SIG-M5 treated with dmso at 0.1 percent for 504 hours (cell line): ENCODE measurements around the gene PHRF1.

Source experiments
- DNase-seq: peaks from one replicate; lab custom pipeline; 2025; ENCODE audit not compliant: unreplicated experiment; lab: John Stamatoyannopoulos, UW

Gene PHRF1

GRCh38 chr11:614021-614622, 37.9 kb downstream of the PHRF1 start:
- no peak for DNase-seq

GRCh38 chr11:614623-615503, 38.6 kb downstream of the PHRF1 start:
- DNase-seq: no peak

- DNase-seq: peak; percentile 92
Measured at GRCh38 chr11:615504-616319, 39.4 kb downstream of the PHRF1 start, which contains the start of gene IRF7. IRF7 (minus strand) TSS chr11:615950; CDS start chr11:615364, 586 bp downstream.

GRCh38 chr11:616320-617198, 40.3 kb downstream of the PHRF1 start:
- DNase-seq: no peak

- no peak for DNase-seq
Measured at GRCh38 chr11:617199-617911, 41.1 kb downstream of the PHRF1 start.

GRCh38 chr11:617912-618682, 41.8 kb downstream of the PHRF1 start:
- no peak for DNase-seq

GRCh38 chr11:618856-619627, 42.8 kb downstream of the PHRF1 start:
- DNase-seq: no peak

GRCh38 chr11:619628-620050, 43.4 kb downstream of the PHRF1 start:
- DNase-seq: no peak

- no peak for DNase-seq
Measured at GRCh38 chr11:620201-620600, 43.9 kb downstream of the PHRF1 start.

GRCh38 chr11:620935-621814, 44.9 kb downstream of the PHRF1 start:
- no peak for DNase-seq

GRCh38 chr11:621838-622237, 45.6 kb downstream of the PHRF1 start:
- DNase-seq: no peak

GRCh38 chr11:623349-623869, 47.1 kb downstream of the PHRF1 start:
- DNase-seq: no peak

- no peak for DNase-seq
Measured at GRCh38 chr11:623999-624704, 47.9 kb downstream of the PHRF1 start.

GRCh38 chr11:624705-625635, 48.7 kb downstream of the PHRF1 start, which contains the start of gene CDHR5:
CDHR5 (minus strand) TSS chr11:624955; CDS start chr11:624902, 53 bp downstream.
- no peak for DNase-seq

- no peak for DNase-seq
Measured at GRCh38 chr11:625636-626268, 49.5 kb downstream of the PHRF1 start.
